ENCODE measurements around the gene DDX23.
"Not testable (repeated sequence)": the region's sequence is repeated elsewhere in the genome, so short reads cannot be mapped to it uniquely, and the experiment has no call there.

The DDX23 gene

DNA sequence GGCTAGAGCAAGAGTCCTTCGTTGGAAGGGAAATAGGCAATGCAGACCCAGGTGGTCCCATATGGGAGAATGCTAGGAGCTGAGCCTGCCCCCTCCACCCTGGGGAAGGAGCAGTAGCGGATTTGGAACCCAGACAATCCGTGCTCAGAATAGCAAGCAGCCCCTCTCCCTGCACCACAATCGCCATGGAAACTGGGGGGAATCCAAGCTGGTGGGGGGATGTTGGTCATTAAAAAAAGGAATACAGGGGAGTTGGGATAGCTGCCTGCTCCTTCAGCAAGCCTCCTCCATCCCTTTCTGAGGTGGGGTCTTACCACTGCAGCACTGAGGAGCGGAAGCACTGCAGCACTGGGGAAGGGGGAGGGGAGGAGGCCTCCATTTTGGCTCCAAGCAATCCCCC lies 10.8 kb upstream of the DDX23 start:
- no peak for DNase-seq (ENCODE audit: low read depth)

- DNase-seq (ENCODE audit: low read depth) = no peak
Observed at GRCh38 chr12:48861111-48861510, 9.1 kb upstream of the DDX23 start.

- DNase-seq (ENCODE audit: low read depth) = not testable (repeated sequence)
Observed at GRCh38 chr12:48860236-48860635, 8.3 kb upstream of the DDX23 start.

DNA sequence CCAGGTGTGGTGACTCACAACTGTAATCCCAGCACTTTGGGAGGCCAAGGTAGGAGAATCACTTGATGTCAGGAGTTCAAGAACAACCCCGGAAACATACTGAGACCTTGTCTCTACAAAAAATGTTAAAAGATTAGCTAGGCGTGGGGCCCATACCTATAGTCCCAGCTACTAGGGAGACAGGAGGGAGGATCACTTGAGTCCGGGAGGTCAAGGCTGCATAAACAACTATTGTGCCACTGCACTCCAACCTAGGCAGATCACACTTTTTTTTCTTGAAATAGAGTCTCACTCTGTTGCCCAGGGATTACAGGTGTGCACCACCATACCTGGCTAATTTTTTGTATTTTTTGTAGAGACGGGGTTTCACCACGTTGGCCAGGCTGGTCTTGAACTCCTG lies 7.6 kb upstream of the DDX23 start:
- DNase-seq (ENCODE audit: low read depth) = no peak

- no peak for DNase-seq (ENCODE audit: low read depth)
Observed at GRCh38 chr12:48858043-48858442, 6.1 kb upstream of the DDX23 start.

GRCh38 chr12:48857278-48857994 lies 5.5 kb upstream of the DDX23 start:
- DNase-seq (ENCODE audit: low read depth) = no peak

DNA sequence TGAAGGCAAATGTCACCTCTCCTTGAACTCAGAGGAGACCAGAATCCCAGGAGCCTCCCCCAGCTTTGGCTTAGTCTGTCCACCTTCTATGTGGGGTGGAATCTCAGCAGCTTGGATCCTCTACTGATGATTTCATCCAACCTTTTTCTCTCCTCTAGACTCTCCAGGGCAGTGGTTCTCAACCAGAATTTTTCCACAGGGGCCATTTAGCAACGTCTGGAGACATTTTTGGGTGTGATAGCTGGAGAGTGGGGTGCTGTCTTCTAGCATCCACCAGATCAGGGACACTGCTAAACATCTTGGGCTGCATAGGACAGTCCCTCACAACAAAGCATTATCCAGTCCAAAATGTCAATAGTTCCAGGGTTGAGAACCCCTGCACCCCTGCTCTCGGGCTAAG lies 4.4 kb upstream of the DDX23 start:
- DNase-seq (ENCODE audit: low read depth) = no peak

GRCh38 chr12:48854932-48855331 lies 3.0 kb upstream of the DDX23 start:
- DNase-seq (ENCODE audit: low read depth) = not testable (repeated sequence)

- no peak for DNase-seq (ENCODE audit: low read depth)
Observed at GRCh38 chr12:48854488-48854887, 2.5 kb upstream of the DDX23 start.

GRCh38 chr12:48852734-48853688 lies 1.0 kb upstream of the DDX23 start:
- DNase-seq (ENCODE audit: low read depth) = peak; percentile 72

DNA sequence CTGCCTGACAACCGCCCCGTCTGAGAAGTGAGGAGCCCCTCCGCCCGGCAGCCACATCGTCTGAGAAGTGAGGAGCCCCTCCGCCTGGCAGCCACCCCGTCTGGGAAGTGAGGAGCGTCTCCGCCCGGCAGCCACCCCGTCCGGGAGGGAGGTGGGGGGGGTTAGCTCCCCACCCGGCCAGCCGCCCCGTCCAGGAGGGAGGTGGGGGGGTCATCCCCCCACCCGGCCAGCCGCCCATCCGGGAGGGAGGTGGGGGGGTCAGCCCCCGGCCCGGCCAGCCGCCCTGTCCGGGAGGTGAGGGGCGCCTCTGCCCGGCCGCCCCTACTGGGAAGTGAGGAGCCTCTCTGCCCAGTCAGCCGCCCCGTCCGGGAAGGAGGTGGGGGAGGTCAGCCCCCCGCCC lies 9.9 kb downstream of the DDX23 start:
- DNase-seq (ENCODE audit: low read depth) = not testable (repeated sequence)

DNA sequence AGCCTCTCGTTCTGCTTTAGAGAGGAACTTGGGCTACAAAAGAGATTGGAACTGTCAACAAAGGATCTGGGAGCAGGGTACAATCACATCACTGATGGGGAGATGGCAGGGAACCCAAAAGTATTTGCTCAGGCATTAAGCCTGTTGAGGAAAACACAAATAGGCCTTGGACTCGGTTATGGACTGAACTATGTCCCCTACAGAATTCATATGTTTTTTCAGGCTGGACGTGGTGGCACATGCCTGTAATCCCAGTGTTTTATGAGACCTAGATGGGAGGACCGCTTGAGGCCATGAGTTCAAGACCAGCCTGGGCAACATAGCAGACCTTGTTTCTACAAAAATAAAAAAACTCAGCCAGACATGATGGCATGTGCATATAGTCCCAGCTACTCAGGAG lies 13.9 kb downstream of the DDX23 start:
- no peak for DNase-seq (ENCODE audit: low read depth)

DNA sequence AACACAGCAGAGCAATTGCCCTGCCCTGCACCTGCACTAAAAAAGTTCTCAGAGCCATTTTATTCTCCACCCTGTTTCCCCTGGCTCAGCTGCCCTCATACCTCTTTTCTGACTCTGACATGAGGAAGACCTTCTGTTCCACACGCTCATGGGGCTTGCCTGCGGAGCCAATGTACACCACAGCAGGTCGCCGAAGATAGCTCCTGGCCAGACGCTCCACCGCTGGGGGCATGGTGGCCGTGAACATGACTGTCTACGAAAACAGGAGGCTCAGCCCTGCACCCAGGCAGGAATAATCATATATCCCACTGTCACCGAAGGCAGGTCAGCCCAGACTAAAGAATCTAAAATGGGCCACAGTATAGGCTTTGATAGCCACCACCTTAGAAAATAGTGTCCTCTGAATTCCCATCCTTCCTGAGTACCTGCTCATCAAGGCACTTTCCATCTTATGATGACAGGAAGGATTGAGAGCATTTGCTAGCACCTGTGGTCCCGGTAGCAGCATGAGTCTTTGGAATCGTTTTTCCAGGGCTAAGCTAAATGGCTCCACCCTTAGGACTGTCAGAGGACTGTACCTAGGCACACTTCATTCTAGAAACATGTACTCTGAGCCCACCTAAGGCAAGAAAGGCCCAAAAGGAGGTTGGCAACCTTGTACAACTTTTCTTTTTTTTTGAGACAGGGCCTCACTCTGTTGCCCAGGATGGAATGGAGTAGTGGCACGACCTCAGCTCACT lies 19.5 kb downstream of the DDX23 start:
- no peak for DNase-seq (ENCODE audit: low read depth)

DNA sequence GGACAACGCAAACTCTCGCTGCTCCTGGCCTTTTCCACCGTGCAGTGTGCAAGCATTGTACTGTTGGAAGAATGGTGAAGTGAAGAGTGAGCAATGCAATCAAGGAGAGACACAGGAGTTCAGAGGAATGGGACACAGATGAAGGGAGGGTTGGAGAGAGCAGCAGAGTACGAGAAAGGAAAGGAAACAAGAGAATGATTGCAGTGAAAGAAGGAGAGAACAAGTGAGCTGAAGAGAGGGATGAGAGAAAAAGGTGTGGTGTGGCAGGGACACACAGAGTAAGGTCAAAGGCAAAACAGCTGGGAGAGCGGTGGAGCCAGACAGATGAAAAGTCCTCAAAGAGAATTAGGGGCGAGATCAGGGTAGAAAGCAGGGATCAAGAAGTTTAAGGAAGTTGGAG lies 20.7 kb downstream of the DDX23 start:
- DNase-seq (ENCODE audit: low read depth) = no peak

DNA sequence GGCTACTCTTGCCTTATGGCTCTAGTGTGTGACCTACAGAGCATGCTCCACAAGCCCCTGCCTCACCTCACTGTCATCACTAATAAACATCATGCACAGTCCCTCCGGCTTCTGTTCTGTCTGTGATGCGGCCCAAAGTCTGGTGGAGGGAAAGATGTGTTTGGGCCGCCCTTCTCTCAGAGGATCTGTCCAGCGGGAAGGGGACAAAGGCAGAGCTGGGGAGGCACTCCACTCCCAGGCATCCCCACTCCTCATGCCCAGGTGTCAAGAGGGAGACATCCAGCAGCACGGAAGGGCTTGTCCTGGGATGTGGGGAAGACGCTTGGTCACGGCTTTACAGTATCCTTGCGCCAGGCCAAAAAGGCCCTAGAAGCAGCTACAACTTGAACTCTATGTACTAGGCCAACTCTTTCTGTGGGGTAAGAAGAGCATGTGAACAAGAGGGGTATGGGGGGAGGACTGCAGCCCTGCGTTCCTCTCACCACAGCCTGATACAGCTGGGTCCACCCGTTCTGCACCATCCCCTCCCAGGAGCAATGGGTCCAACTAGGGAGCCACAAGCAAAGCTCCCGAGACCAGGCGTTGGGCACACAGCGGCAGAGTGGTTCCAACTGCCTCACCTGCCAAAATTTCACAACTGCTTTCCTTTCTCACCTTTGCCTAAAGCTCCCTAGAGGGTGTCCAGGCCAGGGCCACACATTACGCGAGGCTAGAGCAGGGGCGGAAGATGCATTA lies 23.0 kb downstream of the DDX23 start:
- DNase-seq (ENCODE audit: low read depth) = no peak

DNA sequence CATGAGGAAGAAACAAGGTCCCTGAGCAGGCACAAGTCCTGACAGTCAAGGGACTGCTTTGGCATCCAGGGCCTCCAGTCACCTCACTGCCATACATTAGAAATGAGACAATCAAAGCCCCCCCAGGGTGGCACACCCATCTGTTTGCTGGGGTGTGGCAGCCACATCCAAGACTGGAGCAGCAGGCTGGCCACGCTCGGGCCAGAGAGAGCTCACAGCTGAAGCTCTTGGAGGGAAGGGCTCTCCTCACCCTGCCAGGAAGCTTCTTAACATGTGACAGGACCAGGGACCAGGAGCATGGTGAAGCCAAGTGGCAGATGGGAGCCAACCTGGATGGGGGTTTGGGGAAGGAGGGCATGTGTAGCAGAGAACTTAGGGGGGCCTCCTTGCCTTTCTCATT lies 23.7 kb downstream of the DDX23 start:
- no peak for DNase-seq (ENCODE audit: low read depth)

DNA sequence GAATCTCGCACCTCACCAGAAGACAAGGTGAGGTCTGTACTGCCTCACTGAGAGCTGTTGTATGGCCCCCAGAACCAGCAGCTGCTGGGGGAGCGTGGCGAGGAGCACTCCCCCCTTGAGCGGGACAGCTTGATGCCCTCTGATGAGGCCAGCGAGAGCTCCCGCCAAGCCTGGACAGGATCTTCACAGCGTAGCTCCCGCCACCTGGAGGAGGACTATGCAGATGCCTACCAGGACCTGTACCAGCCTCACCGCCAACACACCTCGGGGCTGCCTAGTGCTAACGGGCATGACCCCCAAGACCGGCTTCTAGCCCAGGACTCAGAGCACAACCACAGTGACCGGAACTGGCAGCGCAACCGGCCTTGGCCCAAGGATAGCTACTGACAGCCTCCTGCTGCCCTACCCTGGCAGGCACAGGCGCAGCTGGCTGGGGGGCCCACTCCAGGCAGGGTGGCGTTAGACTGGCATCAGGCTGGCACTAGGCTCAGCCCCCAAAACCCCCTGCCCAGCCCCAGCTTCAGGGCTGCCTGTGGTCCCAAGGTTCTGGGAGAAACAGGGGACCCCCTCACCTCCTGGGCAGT lies 24.4 kb downstream of the DDX23 start:
- no peak for DNase-seq (ENCODE audit: low read depth)

GRCh38 chr12:48827026-48827425 lies 24.9 kb downstream of the DDX23 start:
- DNase-seq (ENCODE audit: low read depth) = no peak

DNA sequence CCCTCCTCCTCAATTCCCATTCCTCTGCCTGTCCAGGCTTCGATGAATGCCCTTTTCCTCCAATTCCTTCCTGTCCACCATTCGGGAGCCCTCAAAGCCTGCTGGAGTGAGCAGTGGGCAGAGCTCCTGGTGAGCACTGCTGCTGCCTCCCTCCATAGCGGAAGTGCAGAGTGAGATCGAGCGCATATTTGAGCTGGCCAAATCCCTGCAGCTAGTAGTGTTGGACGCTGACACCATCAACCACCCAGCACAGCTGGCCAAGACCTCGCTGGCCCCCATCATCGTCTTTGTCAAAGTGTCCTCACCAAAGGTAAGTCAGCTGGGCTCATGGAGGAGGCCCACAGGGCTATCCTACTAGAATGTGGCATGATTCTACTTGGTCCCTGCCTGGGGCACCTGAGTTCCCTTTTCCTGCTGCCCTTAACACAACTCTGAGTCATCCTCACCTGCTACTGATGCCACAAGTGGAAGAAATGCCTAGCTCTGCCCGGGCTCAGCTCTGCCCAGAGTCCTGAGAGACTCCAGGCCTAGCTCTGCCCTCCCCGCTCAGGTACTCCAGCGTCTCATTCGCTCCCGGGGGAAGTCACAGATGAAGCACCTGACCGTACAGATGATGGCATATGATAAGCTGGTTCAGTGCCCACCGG lies 25.6 kb downstream of the DDX23 start:
- no peak for DNase-seq (ENCODE audit: low read depth)

GRCh38 chr12:48824905-48825304 lies 27.1 kb downstream of the DDX23 start:
- no peak for DNase-seq (ENCODE audit: low read depth)

DNA sequence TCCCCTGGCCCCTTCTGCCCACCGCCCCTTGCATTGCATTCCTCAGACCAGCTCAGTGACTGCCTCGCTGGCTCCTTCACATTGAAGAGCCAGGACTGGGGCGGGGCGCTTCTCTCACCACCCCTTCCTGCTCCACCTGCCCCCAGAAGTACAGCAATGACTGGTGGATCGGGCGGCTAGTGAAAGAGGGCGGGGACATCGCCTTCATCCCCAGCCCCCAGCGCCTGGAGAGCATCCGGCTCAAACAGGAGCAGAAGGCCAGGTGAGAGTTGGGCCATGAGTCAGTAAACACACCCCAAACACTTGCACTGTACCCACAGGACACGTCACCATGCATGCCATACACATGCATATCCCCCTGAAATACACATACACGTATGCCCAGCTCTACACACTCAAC lies 27.9 kb downstream of the DDX23 start:
- no peak for DNase-seq (ENCODE audit: low read depth)
